RPMI8226 (cell line): ENCODE measurements around the gene TP73.
A peak's percentile ranks its signal among the peaks of the same experiment; 100 is the strongest.

Experiments used
- DNase-seq: peaks from one replicate; pipeline ENCODE4 v3.0.0-alpha.2; 2015

The TP73 gene

DNA sequence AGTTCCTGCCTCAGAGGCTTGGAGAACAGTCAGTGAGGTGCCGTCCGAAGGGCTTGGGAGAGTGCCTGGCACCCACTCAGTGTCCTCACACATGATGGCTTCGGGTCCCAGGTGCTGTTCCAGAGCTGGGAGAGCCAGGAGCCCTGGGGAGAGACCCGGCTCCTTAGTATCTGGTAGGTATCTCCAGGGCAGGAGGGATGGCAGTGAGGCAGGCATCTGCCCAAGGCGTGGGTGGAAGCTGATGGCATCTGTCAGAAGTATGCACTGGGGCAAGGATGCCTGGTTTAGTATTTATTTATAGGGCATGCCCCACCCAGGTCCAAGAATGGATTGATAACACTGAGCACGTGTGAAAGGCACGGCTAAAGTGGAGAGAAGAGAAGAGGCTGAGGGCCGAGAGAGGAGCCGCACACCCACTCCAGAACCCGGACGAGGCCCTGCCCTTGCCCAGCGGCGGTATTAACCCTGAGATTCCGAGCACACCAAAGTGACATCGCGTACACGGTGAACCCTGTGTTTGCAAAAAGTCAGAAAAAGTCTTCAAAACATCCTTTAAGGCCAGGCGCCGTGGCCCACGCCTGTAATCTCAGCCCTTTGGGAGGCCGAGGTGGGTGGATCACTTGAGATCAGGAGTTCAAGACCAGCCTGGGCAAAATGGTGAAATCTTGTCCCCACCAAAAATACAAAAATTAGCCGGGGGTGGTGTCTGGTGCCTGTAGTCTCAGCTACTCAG is 2.4 kb downstream of the TP73 start:
- no peak for DNase-seq

DNA sequence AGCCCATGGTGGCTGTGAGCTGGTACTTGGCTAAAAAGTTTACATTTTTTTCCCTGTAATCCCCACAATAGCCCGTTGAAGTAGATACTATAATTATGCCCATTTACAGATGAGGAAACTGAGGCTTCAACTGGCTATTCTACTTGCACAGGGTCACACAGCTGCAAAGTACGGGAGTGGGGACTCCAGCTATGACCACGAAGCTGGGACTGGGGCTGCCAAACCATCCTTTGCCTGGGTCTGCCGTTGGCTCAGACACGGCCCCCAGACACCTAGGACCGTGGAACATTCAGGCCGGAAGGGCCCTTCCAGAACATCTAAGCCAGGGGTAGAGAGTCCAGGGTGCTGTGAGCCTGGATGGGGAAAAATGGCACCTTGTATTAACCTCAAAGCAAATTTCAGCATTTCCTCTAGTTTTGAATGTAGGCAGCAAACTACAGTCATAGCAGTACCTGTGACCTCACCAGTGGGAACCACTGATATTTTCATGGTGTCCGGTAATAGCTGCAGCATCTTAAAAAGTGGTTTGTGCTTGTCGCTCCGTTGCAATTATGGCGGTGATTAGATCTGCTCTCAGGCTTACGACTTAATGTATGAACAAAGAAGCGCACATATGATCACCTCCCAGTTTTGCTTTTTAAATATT is 4.3 kb downstream of the TP73 start:
- no peak for DNase-seq

DNA sequence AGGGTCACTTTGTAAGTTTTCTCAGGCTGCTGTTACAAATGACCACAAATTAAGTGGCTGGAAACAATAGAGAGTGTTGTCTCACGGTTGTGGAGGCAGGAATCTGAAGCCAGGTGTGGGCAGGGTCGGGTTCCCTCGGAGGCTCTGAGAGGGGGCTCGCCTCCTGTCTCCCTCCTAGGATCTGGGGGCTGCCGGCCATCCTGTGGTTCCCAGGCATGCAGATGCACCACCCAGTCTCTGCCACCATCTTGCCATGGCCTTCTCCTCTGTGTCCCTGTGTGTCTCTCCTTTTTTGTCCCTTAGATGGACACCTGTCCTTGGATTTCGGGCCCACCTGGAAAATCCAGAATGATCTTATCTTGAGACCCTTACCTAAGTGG is 4.8 kb downstream of the TP73 start:
- no peak for DNase-seq

DNA sequence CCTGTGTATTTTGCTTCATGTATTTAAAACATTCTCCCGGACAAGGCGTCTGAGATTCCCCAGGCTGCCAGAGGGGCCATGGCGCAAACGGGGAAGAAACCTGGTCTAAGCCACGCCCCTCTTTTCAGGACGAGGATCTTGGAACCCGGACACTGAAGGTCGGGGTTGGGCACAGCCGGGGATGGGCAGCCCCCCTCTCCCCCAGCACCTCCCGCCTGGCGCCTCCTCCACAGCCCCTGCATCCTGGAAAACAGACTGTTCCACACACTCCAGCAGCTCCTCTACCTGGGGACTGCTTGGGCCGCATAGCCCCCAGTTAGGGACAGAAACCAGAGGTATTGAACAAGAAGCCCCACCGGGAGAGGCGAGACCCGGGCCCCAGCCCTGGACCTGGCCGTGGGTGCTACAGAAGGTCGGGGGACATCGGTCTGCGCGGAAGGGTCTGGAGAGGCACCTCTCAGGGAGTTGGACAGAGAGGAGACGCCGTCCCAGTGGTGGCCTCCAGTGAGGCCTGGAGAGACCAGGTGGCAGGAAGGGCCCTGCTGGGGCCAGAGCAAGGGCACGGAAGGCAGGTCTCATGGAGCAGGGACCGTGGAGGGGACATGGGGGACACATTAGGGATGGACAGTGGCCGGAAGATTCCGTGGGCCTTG is 5.4 kb downstream of the TP73 start:
- DNase-seq = no peak

DNA sequence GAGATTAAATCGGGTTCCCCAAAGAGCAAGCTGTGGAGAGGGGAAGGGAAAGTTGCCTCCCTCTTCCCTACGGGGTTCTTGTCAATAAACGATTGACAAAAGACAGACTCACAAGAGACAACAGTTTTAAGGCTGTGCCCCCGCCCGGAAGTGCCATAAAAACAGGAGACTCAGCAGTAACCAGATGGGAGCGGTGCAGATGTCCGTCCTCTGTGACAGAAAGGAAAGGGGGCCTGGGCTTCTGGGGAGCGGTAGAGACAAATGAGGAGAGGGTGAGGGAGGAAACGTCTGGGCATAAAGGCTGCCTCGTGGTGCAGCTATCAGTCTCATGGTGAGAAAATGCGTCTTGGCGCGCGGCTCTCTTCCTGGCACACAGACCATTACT is 5.9 kb downstream of the TP73 start:
- DNase-seq = no peak

DNA sequence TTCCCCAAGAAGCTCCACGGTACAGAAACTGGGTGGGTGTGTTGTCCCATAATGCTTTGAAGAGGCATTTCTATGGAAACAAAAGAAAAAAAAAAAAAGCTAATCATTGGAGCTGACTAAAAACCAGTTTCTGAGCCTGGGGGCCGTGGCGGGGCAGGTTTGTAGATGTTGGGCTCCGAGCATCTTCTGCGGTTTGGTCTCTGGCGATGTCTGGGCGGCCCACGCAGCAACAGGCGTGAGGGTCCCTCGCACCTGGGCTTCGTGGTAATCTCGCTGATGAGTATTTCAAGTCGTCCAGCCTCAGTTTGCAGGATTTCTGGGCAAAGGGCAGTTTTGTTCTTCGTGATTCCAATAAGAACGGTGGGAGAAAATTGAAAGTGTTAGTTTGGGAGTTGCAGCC is 6.8 kb downstream of the TP73 start:
- DNase-seq = no peak

DNA sequence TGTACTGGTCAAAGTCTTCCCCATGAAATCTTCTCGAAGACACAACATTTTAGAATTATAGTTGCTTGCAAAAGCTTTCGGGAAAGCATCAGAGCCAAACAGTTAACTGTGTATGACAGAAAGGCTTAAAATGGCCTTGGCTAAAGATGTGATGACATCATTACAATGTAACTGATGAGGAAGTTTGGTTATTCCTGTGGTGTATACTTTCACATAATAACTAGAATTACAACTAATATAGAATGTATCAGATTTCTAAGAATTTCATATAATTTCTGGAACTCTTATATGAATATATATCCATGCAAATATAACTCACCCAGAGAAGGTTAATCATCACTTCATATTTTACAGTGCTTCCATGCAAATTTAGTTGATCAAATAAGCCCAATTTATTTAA is 8.4 kb downstream of the TP73 start:
- no peak for DNase-seq

DNA sequence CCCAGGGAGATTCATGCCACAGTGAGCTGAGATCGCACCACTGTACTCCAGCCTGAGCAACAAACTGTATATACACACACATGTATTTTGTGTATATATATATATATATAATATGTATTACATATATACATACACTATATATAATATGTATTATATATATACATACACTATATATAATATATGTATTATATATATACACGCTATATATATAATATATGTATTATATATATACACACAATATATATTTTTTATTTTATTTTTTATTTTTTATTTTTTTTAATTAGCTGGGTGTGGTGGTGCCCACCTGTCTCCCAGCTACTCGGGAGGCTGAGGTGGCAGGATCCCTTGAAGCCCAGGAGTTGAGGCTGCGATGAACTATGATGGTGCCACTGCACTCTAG is 9.3 kb downstream of the TP73 start:
- no peak for DNase-seq

DNA sequence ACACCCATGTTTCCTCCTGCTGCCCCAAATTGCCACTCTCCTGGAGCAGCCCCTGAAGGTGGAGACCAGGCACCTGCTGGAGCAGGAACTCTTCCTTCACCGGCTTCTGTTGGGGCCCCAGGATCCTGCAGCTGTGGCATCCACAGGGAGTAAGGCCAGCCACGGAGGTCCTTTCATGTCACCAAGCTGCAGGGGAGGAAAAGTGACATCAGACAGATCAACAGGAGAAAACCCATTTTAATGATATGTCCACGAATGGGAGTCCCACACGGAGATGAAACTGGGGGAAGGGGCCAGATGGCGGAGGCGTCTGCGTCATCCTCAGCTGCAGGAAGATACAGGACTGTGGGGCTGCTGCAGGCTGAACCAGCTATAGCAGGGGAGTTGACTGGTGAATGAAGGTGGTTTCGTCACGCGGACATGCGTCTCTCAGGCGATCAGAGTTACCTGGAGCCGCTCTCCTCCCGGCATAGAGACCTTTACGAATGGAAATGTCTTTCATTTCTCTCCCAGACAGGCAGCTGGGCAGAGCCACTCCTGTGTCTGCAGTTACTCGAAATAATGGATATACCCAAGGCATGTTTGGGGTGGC is 9.9 kb downstream of the TP73 start:
- no peak for DNase-seq

DNA sequence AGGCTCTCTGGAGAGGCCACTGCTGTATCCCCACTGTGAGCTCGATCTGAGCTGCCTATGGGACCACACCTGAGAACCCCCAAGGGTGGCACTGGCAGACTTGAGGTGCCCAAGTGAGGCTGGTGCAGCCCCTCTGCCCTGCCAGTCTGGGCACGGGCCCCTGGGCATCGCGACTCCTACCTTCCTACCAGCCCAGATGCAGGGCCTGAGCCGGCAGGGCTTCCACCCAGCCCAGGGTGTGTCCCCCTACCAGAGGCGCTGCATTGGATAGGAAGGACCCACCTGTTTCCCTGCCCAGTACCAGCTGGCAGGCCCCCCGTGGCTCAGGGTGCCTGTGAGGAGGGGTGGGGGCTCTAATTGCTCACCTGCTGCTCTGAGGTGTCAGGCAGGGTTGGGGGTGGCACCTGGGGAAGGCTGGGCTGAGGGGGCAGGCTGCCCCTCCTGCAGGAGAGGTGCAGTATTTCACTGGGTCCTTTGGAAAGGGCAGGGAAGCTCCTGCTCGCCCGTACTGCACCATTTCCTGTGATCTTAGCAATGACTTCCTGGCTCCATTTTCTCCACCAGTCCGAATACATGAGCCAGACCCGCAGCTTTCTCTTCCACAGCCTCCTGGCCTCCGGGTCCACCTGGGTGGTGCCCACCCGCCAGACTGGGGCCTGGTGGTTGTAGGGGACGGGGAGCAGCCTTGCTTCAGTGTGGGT is 11.8 kb downstream of the TP73 start:
- DNase-seq = no peak

DNA sequence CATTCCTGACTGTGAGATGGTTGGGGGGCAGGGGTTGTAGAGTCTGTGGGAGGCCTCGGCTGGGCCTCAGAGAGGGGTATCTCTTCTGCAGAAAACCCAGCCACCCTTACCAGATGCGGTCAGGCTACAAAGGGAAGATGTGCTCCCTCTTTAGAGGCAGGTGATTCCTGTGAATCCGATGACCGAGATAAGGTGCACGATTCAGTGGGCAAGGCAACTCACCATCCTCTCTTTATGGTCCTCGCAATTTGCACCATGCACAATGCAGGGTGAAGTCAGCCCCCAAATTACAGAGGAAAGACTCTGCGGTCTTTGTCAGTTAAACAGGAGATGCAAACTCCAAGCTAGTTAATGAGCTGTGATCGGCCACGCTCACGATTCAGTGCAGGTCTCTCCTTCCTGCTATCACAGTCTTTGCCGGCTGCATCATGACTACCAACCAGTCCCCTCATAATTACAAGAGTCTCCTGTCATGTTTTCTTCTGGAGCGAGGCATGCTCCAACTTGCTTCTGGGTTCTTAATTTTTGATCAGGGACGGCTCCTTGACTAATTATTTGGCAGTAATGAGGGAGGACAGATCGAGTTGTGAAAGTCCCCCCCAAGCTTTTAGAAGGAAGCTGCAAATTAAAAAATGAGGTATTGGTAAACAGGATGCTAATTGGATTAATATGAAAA is 12.5 kb downstream of the TP73 start:
- no peak for DNase-seq

DNA sequence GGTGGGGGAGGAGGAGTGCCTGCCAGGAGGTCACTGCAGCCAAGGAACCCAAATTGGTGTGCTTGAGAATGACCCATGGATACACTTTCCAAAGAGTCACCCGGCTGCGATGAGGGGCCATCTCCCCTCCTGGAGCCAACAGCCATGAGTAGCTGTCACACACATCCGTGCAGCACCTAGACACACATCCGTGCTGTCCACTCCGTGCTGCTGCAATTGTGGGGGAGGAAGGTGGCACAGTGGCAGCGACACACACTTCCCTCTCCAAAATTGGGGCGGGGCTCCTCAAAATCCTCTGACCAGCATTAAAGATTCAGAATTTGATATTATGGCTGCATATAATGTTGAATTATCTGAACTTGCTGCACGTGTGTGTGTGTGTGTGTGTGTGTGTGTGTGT is 15.8 kb downstream of the TP73 start:
- DNase-seq = no peak

DNA sequence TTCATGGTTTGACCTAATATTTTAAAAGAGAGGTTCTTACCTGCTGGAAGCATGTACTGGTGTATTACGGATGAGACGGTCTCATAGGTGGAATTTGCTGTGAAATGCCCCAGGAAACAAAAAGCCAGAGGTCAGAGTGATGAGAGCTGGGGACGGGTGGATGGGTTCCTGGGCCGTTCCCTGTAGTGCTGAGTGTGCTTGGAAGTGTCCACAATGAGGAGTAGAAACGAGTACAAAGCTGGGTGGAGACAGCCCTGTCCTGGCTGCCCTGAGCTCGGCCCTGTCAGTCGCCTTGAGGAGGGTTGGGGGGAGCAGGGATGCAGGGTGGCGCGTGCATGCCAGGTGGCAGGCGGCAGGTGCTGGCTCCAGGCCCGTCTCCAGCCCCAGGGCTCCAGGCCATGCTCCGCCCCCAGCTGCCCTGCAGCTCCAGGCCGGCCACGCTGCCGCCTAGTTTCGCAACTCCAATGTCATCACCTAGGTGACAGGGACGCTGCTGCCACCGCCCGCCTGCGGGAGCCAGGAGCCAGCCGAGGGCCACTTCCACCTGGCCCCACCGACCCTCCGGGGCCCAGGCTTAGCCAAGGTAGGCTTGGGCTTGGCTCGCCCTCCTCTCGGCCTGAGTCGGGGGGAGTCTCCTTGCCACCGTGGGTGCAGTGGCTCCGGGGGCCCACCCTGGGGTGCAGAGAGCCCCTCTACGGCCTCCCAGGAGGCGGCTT is 16.4 kb downstream of the TP73 start:
- peak; percentile 98 for DNase-seq

DNA sequence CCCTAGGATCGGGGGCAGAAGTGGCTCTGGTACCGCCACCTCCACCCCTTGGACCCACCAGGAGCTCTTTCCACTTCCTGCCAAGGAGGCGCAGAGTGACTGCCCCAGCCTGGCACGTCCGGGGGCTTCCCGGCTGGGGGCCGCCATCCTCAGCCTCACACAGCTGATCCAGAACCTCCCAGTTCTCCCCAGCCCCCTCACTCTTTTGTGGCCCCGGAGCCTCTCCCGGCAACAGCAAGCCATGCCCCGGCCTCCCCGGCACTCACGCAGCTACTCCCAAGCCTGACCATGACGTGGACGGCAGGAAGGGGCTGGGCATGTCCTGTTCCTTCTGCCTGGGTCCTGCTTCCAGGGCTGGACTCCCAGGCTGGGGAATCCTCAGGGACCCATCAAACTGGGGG is 17.1 kb downstream of the TP73 start:
- DNase-seq = no peak

DNA sequence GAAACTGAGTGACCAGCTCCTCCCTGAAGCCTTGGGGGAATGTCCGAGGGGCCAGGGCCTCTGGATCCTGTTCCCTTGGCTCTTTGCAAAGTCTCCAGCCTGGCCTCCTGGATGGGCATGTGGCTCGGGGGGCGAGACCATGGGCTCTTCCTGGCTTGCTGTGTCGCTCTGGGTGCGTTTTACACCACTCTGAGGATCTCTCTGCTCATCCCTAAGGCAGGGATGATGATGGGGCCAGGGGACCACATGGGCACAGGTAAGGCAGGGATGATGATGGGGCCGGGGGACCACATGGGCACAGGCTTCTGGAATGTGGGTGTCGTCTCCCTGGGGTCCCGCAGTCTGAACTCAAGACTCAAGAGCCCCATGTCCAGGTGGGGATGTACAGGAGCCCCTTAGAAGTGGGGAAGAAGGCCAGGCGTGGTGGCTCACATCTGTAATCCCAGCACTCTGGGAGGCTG is 17.7 kb downstream of the TP73 start:
- DNase-seq = no peak

DNA sequence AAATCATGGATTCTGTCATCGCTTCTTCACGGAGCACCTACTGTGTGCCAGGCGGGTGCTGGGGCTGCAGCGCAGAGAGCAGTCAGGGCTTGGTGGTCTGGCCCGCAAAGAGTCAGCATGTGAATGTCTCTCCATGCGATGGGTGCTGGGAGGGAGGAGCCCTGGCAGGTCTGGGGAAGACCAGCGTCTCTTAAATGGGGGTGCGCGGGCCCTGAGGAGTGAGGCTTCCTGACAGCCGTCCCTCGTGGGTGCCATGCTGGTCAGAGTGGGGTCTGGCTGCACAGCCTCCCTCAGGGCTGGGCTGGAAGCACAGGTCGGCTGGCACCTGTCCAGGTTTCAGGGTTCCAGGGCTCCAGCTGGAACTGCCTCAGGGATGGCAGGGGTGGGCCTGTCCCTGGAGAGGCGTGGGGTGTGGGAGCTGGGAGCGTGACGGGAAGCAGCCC is 18.5 kb downstream of the TP73 start:
- no peak for DNase-seq

DNA sequence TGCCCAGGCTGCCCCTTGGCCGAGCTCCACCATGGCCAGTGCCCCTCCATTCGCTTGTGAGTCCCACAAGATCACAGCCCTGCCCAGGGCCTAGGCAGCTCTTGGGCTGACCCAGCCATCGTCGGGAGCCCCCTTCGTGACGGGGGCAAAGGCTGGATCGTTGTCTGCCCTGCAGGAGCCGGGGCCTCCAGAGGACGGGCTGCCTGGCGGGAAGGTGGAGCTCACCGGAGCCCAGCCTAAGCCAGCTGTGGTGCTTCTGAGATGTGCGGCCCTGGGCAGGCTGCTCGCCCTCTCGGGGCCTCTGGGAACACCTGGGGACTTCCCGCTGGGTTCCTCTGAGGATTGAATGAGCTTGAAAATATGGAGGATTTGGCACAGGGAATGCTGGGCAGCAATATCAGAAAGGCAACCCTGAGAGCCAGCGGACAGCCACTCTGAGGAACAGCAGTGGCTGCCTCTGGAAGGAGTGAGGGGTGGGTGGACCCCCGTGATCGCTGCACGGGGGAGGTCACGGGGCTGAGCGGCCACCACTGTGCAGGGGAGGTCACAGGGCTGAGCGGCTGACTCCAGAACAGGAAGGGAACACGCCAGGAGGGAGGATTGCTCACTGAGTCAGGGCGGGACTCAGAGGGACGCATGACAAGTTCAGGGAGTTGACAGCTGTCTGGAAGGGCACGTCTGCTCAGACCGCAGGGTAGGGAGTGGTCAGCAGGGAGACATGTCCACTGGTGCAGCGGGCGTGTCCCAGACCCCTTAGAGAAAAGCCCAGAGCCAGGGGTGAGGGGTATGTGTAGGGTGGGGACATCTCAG is 19.3 kb downstream of the TP73 start:
- DNase-seq = no peak

DNA sequence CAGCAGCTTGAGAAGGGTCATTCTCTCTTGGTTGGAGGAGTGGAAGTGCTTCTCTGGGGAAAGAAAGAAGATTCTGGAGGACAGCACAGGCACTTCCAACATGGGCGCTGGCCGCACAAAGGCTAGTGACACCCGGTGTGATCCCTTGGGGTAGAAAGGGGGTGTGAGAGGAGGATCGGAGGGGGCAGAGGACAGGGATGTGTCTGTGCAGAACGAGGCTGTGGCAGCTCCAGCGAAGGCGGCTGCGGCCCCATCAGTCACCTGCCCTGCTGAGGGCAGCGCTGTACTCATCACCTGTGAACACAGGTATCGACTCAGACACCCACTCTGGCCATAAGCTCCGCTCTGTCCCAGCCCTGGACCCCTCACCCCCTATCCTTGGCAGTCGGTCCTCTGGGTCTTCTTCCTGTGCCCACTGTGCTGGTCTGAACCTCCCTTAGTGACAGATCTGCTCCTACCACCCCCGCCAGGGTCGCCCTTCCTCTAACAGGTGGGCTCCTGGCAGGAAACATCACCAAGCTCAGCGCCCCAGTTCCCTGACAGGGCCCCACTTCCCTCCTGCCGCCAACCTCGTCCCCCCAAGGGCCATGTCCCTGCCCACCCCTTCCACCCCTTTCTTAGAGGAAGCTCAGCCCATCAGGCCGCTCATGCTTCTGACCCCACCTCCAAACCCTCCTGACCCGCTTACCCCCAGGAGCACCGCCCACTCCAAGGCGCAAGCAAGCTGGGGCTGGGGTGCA is 20.1 kb downstream of the TP73 start:
- DNase-seq = no peak

DNA sequence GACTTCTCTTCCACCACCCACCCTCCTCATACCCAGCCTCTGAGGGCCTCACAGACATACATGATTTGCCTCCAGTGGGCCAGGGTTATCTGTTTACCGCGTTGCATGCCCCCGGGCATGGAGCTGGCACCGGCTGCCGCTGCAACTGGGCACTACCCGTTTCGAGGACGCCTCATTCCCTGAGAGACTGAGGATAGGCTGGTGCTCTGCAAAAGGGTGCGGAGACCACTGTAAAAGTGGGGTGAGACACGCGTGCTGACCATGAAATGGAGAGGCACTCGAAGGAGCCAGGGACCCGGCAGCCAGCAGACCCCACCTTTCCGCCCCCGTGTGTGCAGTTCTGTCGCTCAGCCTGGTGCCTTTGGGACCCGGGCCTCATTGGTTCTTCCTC is 20.6 kb downstream of the TP73 start:
- DNase-seq = no peak

DNA sequence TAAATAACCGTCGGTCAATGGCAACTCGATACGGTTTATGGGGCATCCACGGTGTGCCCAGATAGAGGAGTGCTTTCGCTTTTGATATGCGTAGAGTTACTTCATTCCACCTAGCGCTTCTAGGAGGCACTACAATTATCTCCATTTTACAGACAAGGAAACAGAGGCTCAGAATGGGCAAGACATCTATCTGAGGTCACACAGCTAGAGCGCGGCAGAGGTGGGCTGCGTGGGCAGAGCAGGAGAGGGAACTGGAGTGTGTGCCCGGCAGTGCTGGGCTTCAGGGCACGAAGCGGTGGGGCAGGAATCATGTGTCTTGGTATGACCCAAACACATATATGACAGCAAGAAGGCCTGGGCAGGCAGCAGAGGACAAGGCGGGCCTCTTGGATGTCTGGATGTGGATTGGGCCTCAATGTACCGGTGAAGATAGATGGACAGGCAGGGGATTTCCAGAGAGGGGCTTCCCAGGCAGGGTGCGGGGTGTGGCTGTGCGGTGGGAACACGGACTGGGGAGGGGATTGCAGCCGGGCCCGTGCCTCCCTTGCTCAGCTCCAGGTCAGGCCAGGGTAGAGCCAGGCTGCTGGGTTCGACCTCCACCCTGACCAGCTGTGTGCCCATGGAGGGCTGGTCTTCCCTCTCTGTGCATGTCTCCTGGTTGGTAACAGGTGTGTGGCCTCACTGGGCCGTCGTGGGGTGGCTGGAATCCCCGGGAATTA is 21.2 kb downstream of the TP73 start:
- peak; percentile 80 for DNase-seq
